Neural progenitor cell (in vitro differentiated cells): ENCODE measurements around the gene KCTD14.

Experiments used
- CTCF ChIP-seq: fragments of 200-600 bp; sonication (generic); IDR thresholded peaks from 2 replicates; pipeline ENCODE4 v1.5.1; 2017; ENCODE audit warnings: antibody characterized with exemption, mild to moderate bottlenecking
- EZH2 ChIP-seq: fragments of 200-600 bp; sonication (generic); IDR thresholded peaks from 2 replicates; pipeline ENCODE4 v1.6.1; 2017; ENCODE audit warnings: antibody characterized with exemption, mild to moderate bottlenecking, moderate library complexity

- TF ChIP-seq CTCF = no peak
- no peak for TF ChIP-seq EZH2
These were observed 13.2 kb upstream of the KCTD14 start for GRCh38 chr11:78036313-78036712.
